Measurements from ENCODE around the gene BBS9.

Gene BBS9

DNA sequence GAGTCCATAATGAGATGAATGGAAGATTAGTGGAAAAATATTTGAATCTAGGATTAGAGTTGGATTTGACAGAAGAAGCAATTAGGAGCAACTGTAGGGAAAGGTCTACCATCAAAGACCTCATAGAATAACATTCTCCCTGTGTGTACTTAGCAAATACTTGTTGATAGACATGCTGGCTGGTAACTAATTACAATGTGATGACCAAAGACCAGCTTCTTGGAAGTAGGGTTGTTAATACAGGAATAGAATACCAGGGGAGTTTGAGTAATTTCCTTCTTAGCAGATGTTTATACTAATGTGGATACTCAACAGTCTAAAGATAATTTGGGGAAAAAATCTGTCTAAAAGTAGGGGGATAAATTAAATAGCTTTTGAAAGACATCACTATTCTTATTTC is 418.5 kb downstream of the BBS9 start:
- no peak for TF ChIP-seq POLR2AphosphoS5 (IDR thresholded peaks at IDR 0.05; ENCODE audit: low read depth, low read length)

GRCh38 chr7:33550363-33550762 is 421.0 kb downstream of the BBS9 start:
- TF ChIP-seq TAF1 (IDR thresholded peaks at IDR 0.05; ENCODE audit: borderline replicate concordance, insufficient read depth, low read length) (no peak), FOXP2 (optimal IDR thresholded peaks at IDR 0.05; ENCODE audit: borderline replicate concordance, extremely low read depth, extremely low read length, insufficient read depth) (no peak), SIN3A (IDR thresholded peaks at IDR 0.05; ENCODE audit: borderline replicate concordance, insufficient read depth, low read length) (no peak), POLR2AphosphoS5 (IDR thresholded peaks at IDR 0.05; ENCODE audit: low read depth, low read length) (no peak)
- TF ChIP-seq, protein P1, sequence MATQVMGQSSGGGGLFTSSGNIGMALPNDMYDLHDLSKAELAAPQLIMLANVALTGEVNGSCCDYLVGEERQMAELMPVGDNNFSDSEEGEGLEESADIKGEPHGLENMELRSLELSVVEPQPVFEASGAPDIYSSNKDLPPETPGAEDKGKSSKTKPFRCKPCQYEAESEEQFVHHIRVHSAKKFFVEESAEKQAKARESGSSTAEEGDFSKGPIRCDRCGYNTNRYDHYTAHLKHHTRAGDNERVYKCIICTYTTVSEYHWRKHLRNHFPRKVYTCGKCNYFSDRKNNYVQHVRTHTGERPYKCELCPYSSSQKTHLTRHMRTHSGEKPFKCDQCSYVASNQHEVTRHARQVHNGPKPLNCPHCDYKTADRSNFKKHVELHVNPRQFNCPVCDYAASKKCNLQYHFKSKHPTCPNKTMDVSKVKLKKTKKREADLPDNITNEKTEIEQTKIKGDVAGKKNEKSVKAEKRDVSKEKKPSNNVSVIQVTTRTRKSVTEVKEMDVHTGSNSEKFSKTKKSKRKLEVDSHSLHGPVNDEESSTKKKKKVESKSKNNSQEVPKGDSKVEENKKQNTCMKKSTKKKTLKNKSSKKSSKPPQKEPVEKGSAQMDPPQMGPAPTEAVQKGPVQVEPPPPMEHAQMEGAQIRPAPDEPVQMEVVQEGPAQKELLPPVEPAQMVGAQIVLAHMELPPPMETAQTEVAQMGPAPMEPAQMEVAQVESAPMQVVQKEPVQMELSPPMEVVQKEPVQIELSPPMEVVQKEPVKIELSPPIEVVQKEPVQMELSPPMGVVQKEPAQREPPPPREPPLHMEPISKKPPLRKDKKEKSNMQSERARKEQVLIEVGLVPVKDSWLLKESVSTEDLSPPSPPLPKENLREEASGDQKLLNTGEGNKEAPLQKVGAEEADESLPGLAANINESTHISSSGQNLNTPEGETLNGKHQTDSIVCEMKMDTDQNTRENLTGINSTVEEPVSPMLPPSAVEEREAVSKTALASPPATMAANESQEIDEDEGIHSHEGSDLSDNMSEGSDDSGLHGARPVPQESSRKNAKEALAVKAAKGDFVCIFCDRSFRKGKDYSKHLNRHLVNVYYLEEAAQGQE (IDR thresholded peaks at IDR 0.05; ENCODE audit: insufficient read depth in 1 of 2, low read depth in 2 of 2, low read length in 2 of 2) = no peak

- TF ChIP-seq TAF1 (IDR thresholded peaks at IDR 0.05; ENCODE audit: borderline replicate concordance, insufficient read depth, low read length) = no peak
- TF ChIP-seq, protein P1 (IDR thresholded peaks at IDR 0.05; ENCODE audit: insufficient read depth in 1 of 2, low read depth in 2 of 2, low read length in 2 of 2) = no peak
- no peak for TF ChIP-seq POLR2AphosphoS5 (IDR thresholded peaks at IDR 0.05; ENCODE audit: low read depth, low read length)
- no peak for TF ChIP-seq FOXP2 (optimal IDR thresholded peaks at IDR 0.05; ENCODE audit: borderline replicate concordance, extremely low read depth, extremely low read length, insufficient read depth)
- no peak for TF ChIP-seq SIN3A (IDR thresholded peaks at IDR 0.05; ENCODE audit: borderline replicate concordance, insufficient read depth, low read length)
Observed at GRCh38 chr7:33550979-33551378, 421.6 kb downstream of the BBS9 start.

DNA sequence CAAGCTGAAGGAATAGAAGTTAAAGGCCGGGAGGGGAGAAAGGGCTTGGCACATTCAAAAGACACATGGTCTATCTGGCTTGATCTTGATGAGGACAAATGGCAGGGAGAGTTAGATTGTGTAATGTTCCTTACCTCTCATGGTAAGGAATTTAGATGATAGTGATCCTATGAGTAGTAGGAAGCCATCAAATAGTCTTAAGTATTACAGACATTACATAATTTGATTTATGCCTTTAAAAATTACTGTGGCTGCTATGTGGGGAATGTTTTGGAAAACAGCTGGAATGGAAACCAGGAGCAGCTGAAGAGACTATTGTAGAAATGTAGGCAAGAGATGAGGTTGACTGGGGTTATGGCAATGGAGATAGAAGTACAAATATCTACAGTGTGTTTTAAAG is 424.7 kb downstream of the BBS9 start:
- TF ChIP-seq TAF1 (IDR thresholded peaks at IDR 0.05; ENCODE audit: borderline replicate concordance, insufficient read depth, low read length) (no peak), SIN3A (IDR thresholded peaks at IDR 0.05; ENCODE audit: borderline replicate concordance, insufficient read depth, low read length) (no peak), FOXP2 (optimal IDR thresholded peaks at IDR 0.05; ENCODE audit: borderline replicate concordance, extremely low read depth, extremely low read length, insufficient read depth) (no peak), POLR2AphosphoS5 (IDR thresholded peaks at IDR 0.05; ENCODE audit: low read depth, low read length) (no peak)
- TF ChIP-seq, protein P1 (IDR thresholded peaks at IDR 0.05; ENCODE audit: insufficient read depth in 1 of 2, low read depth in 2 of 2, low read length in 2 of 2) = no peak

GRCh38 chr7:33554576-33554975 is 425.2 kb downstream of the BBS9 start:
- TF ChIP-seq SIN3A (IDR thresholded peaks at IDR 0.05; ENCODE audit: borderline replicate concordance, insufficient read depth, low read length) (no peak), TAF1 (IDR thresholded peaks at IDR 0.05; ENCODE audit: borderline replicate concordance, insufficient read depth, low read length) (no peak), POLR2AphosphoS5 (IDR thresholded peaks at IDR 0.05; ENCODE audit: low read depth, low read length) (no peak), FOXP2 (optimal IDR thresholded peaks at IDR 0.05; ENCODE audit: borderline replicate concordance, extremely low read depth, extremely low read length, insufficient read depth) (no peak)
- TF ChIP-seq, protein P1 (IDR thresholded peaks at IDR 0.05; ENCODE audit: insufficient read depth in 1 of 2, low read depth in 2 of 2, low read length in 2 of 2) = no peak
